NCI-H2196 (cell line): ENCODE measurements around the gene SLC22A3.

Source experiments
- DNase-seq: peaks from one replicate; lab custom pipeline; 2025; ENCODE audit not compliant: unreplicated experiment; lab: John Stamatoyannopoulos, UW

SLC22A3 gene

GRCh38 chr6:160333101-160333500, 15.1 kb upstream of the SLC22A3 start:
- no peak for DNase-seq

- no peak for DNase-seq
Measured at GRCh38 chr6:160333841-160334240, 14.3 kb upstream of the SLC22A3 start.

- DNase-seq: no peak
Measured at GRCh38 chr6:160336200-160336599, 12.0 kb upstream of the SLC22A3 start.

- DNase-seq: no peak
Measured at GRCh38 chr6:160337301-160337700, 10.9 kb upstream of the SLC22A3 start.

GRCh38 chr6:160337991-160338390, 10.2 kb upstream of the SLC22A3 start:
- DNase-seq: no peak

GRCh38 chr6:160343144-160343543, 5.0 kb upstream of the SLC22A3 start:
- DNase-seq: no peak

- DNase-seq: no peak
Measured at GRCh38 chr6:160344271-160344670, 3.9 kb upstream of the SLC22A3 start.

GRCh38 chr6:160347259-160348222, 637 bp upstream of the SLC22A3 start:
- no peak for DNase-seq

- DNase-seq: no peak
Measured at GRCh38 chr6:160349020-160349441, 853 bp downstream of the SLC22A3 start.

GRCh38 chr6:160349814-160350350, 1.7 kb downstream of the SLC22A3 start:
- DNase-seq: no peak

- no peak for DNase-seq
Measured at GRCh38 chr6:160353950-160354496, 5.8 kb downstream of the SLC22A3 start.

- DNase-seq: no peak
Measured at GRCh38 chr6:160355001-160355400, 6.8 kb downstream of the SLC22A3 start.

GRCh38 chr6:160356074-160356744, 8.0 kb downstream of the SLC22A3 start:
- no peak for DNase-seq

- no peak for DNase-seq
Measured at GRCh38 chr6:160357088-160357487, 8.9 kb downstream of the SLC22A3 start.

- no peak for DNase-seq
Measured at GRCh38 chr6:160358225-160359119, 10.3 kb downstream of the SLC22A3 start.

GRCh38 chr6:160360955-160361354, 12.8 kb downstream of the SLC22A3 start:
- no peak for DNase-seq

GRCh38 chr6:160362556-160362955, 14.4 kb downstream of the SLC22A3 start:
- no peak for DNase-seq

- DNase-seq: no peak
Measured at GRCh38 chr6:160363016-160363996, 15.1 kb downstream of the SLC22A3 start.

GRCh38 chr6:160365117-160365516, 16.9 kb downstream of the SLC22A3 start:
- no peak for DNase-seq
